ENCODE measurements around the gene RAB4A.
"Not testable (repeated sequence)": the region's sequence is repeated elsewhere in the genome, so short reads cannot be mapped to it uniquely, and the experiment has no call there.

The RAB4A gene

GRCh38 chr1:229298420-229298819, 27.5 kb downstream of the RAB4A start:
- no peak for DNase-seq (ENCODE audit: low spot score)

GRCh38 chr1:229298887-229299503, 28.1 kb downstream of the RAB4A start:
- DNase-seq (ENCODE audit: low spot score) = no peak

- no peak for DNase-seq (ENCODE audit: low spot score)
Observed at GRCh38 chr1:229300099-229300757, 29.3 kb downstream of the RAB4A start.

- DNase-seq (ENCODE audit: low spot score) = no peak
Observed at GRCh38 chr1:229302740-229303139, 31.8 kb downstream of the RAB4A start.

- DNase-seq (ENCODE audit: low spot score) = no peak
Observed at GRCh38 chr1:229303855-229304254, 32.9 kb downstream of the RAB4A start.

DNA sequence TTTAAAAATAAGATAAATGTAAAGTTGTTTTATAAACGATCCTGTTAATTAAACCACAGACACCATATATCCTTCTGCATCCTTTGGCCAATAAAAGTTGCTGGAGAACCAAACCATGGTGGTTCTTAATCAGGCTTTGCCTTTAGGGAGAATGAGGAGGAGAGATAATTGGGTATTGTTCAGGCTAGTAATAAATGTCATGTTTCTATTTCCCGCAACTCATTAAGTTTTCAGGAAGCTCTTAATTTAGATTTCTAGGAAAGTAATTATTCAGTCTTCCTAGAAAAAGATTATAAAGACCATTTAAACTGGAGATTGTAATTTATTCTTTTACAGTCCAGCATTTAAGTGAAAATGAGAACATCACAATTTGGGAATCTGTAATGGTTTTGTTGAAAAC, 34.5 kb downstream of the RAB4A start:
- DNase-seq (ENCODE audit: low spot score) = no peak

- no peak for DNase-seq (ENCODE audit: low spot score)
Observed at GRCh38 chr1:229309074-229309473, 38.2 kb downstream of the RAB4A start.

- no peak for DNase-seq (ENCODE audit: low spot score)
Observed at GRCh38 chr1:229309684-229310083, 38.8 kb downstream of the RAB4A start.

DNA sequence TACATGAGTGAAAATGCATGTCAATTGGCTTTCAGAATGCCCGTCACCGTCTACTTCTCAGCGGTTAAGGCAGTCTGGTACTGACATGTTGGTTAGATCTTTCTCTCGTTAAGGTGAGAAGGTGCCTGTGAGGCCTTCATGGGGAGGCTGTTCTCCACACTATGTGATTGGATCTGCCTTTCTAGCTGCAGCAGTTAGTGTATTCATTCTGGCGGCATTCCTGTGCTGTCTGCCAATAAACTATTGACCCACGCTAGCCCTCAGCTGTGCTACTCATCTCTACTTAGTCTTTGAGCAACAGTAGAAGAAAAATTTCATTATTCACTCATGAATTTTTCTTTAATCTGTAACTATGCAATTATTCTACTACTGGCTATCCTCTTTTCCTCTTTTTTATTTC, 39.9 kb downstream of the RAB4A start:
- no peak for DNase-seq (ENCODE audit: low spot score)

GRCh38 chr1:229316166-229316565, 45.3 kb downstream of the RAB4A start:
- DNase-seq (ENCODE audit: low spot score) = no peak

DNA sequence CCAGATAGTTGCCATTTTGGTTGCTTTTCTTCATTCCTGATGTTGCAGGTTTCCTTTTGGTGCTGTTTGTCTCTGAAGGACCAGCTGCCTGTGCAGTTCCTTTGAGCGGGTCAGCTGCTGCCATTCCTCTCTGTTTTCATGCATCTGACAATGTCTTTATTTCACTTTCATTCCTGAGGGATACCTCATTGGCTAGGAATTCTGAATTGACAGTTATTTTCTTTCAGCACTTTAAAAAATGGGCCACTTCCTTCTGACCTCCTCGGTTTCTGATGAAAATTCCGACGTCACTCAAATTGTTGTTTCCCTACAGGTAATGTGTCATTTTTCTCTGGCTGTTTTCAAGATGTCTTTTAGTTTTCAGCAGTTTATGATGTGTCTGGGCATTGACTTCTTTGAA, 47.1 kb downstream of the RAB4A start:
- DNase-seq (ENCODE audit: low spot score) = no peak

- no peak for DNase-seq (ENCODE audit: low spot score)
Observed at GRCh38 chr1:229319487-229319886, 48.6 kb downstream of the RAB4A start.

GRCh38 chr1:229323201-229323600, 52.3 kb downstream of the RAB4A start:
- DNase-seq (ENCODE audit: low spot score) = no peak

GRCh38 chr1:229323885-229324553, 53.1 kb downstream of the RAB4A start:
- DNase-seq (ENCODE audit: low spot score) = no peak

DNA sequence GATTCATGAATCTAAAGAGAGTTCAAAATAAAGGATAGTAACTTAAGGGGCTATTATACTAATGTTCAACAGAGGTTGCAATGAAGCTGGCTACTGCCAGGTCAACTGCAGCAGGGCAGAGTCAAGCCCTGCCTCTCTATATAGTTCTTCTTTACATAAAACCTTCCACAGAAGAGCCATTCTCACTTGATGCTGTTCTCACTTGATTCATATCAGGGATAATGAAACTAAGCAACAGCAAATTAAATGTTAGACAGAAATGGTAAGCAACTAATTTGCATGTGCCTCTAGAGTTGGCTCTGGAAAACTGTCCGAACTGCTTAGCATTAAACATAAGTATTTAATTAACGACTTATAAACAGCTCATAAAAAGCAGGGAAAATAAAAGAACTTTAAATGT, 54.5 kb downstream of the RAB4A start:
- DNase-seq (ENCODE audit: low spot score) = no peak

DNA sequence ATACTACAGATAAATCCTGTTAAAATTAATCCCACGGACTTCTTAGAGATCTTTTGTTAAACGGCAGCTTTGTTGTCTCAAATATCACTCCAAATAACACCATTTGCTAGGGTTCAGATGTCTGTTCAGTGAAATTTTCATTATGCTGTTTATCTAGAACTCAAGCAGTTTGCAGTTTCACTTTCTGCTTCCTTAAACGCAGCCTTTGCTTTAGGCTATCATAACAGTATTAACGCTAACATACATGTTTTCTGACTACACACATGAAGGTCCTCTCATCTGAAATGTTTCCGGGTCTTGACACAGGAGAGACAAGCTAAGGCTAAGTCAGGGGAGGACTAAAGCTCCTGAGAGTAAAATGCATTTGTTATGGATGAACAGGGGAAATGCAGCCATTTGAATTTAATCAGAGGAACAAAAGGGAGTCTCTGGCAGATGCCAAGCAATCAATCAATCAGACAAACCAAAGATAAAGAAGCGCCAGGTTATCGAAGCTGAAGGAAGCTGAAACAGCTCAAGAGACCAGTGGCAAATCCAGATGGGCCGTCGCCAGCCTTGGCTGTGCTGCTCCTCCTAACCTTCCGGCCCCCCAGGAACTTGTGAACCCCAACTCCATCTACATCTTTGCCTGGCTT, 55.1 kb downstream of the RAB4A start:
- DNase-seq (ENCODE audit: low spot score) = no peak

DNA sequence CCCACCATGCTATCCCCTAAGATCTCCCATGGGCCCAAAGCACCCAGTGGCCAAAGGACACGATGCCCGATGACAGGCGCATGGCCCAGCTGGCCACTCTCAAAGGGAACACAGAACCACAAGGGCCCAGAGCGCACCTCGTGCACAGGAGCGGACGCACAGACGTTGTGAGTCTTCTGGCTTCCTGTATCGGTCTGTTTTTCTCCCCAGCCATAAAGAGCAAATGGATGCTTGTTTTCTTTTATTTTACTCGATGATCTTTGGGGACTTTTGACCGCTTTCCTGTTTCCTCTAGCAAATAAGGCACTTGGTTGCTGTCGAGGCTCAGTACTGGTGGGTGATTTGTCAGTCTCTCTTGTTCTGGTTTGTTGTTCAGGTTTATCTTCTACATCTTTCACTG, 55.7 kb downstream of the RAB4A start:
- DNase-seq (ENCODE audit: low spot score) = no peak

DNA sequence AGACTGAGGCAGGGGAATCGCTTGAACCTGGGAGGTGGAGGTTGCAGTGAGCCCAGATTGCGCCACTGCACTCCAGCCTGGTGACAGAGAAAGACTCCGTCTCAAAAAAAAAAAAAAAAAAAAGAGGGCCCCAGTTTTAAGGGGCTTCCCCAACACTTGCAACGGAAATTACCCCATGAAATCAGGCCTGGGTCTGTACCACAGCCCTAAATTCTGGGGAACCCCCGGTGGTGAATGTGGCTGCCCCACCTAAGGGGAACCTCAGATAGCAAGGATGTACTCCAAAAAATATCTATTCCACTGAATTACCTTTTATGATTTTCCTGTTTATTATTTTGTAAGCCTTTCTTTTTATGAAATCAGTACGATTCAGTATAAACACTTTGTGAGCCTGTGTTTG, 56.9 kb downstream of the RAB4A start:
- not testable (repeated sequence) for DNase-seq (ENCODE audit: low spot score)

DNA sequence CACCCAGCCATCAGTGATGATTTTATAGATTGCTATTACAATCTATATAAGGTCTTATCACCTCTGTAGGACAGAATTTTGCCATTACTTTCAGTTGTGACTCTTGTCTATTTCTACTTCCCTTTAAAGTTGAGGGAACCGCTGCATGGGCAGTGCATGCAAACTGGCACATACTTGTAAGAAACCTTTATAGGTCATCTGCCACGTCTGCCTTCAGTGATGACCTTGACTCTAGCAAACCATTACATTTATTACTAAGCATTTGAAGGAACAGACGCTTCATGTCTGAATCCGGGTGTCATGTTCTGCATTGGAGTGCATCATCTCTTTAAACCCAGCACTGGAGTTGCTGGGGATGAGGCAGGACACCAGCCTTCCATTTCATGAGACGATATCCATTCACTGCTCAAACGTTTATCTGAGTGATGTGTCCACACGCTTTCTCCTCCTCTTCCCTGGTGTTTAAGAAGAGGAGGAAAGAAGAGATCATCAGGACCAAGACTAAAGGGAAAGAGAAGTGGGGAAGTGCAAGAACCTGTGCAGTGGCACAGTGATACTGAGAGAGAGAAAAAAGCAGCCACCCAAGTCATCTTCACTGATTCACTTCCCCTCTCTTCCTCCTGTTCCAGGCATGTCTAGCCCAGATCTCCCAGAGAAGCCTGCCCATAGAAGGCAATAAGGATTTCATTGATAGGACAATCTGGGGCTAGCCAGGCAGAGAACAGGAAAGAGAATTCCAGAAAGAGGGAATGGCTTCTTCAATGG, 57.9 kb downstream of the RAB4A start:
- DNase-seq (ENCODE audit: low spot score) = no peak

DNA sequence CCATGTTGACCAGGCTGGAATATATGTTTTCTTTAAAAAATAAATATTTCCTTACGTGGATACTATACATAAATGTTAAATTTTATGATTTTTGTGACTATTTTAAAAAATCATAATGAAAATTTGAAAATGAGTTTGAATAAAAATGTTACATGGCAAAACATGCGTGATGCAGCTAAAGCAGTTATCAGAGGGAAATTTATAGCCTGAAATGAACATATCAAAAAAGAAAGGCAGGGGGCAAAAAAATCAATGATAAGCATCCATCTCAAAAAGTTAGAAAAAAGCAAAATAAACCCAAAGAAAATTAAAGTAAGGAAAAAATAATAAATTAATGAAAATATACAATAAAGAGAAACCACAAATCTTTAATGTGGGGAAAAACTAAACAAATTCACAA, 63.4 kb downstream of the RAB4A start:
- no peak for DNase-seq (ENCODE audit: low spot score)

- DNase-seq (ENCODE audit: low spot score) = no peak
Observed at GRCh38 chr1:229334716-229335115, 63.8 kb downstream of the RAB4A start.

DNA sequence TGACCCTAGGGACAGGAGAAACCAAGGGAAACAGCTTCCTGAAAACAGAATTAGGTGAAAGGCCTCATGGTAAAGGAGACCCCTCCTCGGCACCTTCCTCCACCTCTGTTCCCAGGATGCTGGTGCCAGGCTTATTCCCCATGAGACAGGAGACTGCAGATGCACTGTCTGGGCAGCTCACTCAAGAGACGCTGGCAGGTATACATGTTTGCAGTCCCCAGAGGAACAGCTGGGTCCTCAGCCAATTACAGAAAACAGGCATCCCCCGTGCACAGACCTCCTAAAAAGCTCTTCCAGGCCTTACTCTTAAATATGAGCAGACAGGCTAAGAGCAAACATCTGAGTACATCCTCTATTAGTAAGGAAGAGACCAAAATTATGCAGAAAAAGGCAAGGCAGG, 65.4 kb downstream of the RAB4A start:
- no peak for DNase-seq (ENCODE audit: low spot score)

Data from globus pallidus (tissue), 1 donor.